Keratinocyte (primary cell): ENCODE data around the gene TSTD1. TPM values are rescaled to one million over a fixed set of nuclear protein-coding genes. Genes with fewer than 3 reads are reported as not detected.
A peak's percentile ranks its signal among the peaks of the same experiment; 100 is the strongest.

ENCODE experiments used
- DNase-seq: peaks from one replicate; pipeline ENCODE4 v3.0.0-alpha.2; 2011; ENCODE audit warnings: low read depth, missing footprints, low spot score
- FAIRE-seq: peaks from 2 replicates; lab custom pipeline; 2011; peaks lifted over from hg19 to GRCh38; lab: Jason Lieb, UNC
- H2AFZ ChIP-seq: 2 replicates; pipeline ENCODE4 v1.6.0; 2012; ENCODE audit warnings: low read length, control low read depth, inconsistent platforms; ENCODE audit not compliant: control insufficient read depth
- H3K27ac ChIP-seq: 2 replicates; pipeline ENCODE4 v1.5.1; 2011; ENCODE audit warnings: low read length; ENCODE audit not compliant: control insufficient read depth, insufficient read depth
- H3K27me3 ChIP-seq: 3 replicates; pipeline ENCODE4 v1.6.0; 2011; ENCODE audit warnings: low read length; ENCODE audit not compliant: control insufficient read depth, insufficient read depth; ENCODE audit errors: extremely low read depth
- H3K36me3 ChIP-seq, 2 experiments: 2 replicates in 1 of 2; 3 replicates in 1 of 2; pipeline ENCODE4 v1.5.1; 2011; ENCODE audit warnings: low read length in 2 of 2, mild to moderate bottlenecking in 1 of 2; ENCODE audit not compliant: control insufficient read depth in 2 of 2, insufficient read depth in 2 of 2; ENCODE audit errors: extremely low read depth in 1 of 2
- H3K4me1 ChIP-seq: 3 replicates; pipeline ENCODE4 v1.5.1; 2011; ENCODE audit warnings: low read length; ENCODE audit not compliant: control insufficient read depth, insufficient read depth; ENCODE audit errors: extremely low read depth
- H3K4me2 ChIP-seq: 3 replicates; pipeline ENCODE4 v1.6.0; 2011; ENCODE audit warnings: low read depth, low read length; ENCODE audit not compliant: control insufficient read depth, insufficient read depth; ENCODE audit errors: extremely low read depth
- H3K4me3 ChIP-seq, 3 experiments: fragments of 200-600 bp in 1 of 3; sonication (generic) in 1 of 3; 2 replicates in 2 of 3; 3 replicates in 1 of 3; pipeline ENCODE4 v1.5.1; 2011 to 2016; ENCODE audit warnings: low read length in 3 of 3, mild to moderate bottlenecking in 3 of 3, control low read depth in 2 of 3, inconsistent platforms in 1 of 3, low read depth in 1 of 3, mixed read lengths in 1 of 3, mixed run types in 1 of 3, moderate library complexity in 1 of 3; ENCODE audit not compliant: control insufficient read depth in 2 of 3, insufficient read depth in 2 of 3; ENCODE audit errors: extremely low read depth in 1 of 3
- H3K79me2 ChIP-seq: 2 replicates; pipeline ENCODE4 v1.6.0; 2012; ENCODE audit warnings: low read length; ENCODE audit not compliant: control insufficient read depth, insufficient read depth
- H3K9ac ChIP-seq: 3 replicates; pipeline ENCODE4 v1.6.0; 2011; ENCODE audit warnings: low read length; ENCODE audit not compliant: control insufficient read depth, insufficient read depth; ENCODE audit errors: extremely low read depth
- H3K9me1 ChIP-seq: 3 replicates; pipeline ENCODE4 v1.6.0; 2011; ENCODE audit warnings: low read length; ENCODE audit not compliant: control insufficient read depth, insufficient read depth; ENCODE audit errors: extremely low read depth
- H3K9me3 ChIP-seq: 2 replicates; pipeline ENCODE4 v1.5.1; 2012; ENCODE audit warnings: low read depth, low read length; ENCODE audit not compliant: control insufficient read depth
- H4K20me1 ChIP-seq: 3 replicates; pipeline ENCODE4 v1.6.0; 2011; ENCODE audit warnings: low read length; ENCODE audit not compliant: control insufficient read depth, insufficient read depth; ENCODE audit errors: extremely low read depth
- CTCF ChIP-seq, 3 experiments: IDR thresholded peaks in 1 of 3; conservative IDR thresholded peaks in 1 of 3; optimal IDR thresholded peaks in 1 of 3; 2 replicates in 2 of 3; 3 replicates in 1 of 3; pipeline versions ENCODE3 to v1.5.1; 2011; ENCODE audit warnings: low read length in 3 of 3, mild to moderate bottlenecking in 3 of 3, moderate library complexity in 2 of 3, control low read depth in 1 of 3, inconsistent platforms in 1 of 3; ENCODE audit not compliant: insufficient read depth in 2 of 3; ENCODE audit errors: extremely low read depth in 1 of 3
- EZH2 ChIP-seq: IDR thresholded peaks from one replicate; pipeline ENCODE4 v1.6.1; 2012; ENCODE audit warnings: inconsistent platforms, mild to moderate bottlenecking, low read length, moderate library complexity
- dilution Hi-C: fragments of 300-500 bp; cut with MboI; formaldehyde crosslinking; loops from one replicate; pipeline ENCODE4 v1.7.0; 2020; ENCODE audit warnings: low sequenced_read_pairs; ENCODE audit not compliant: extremely low pct_ligation_motif_present
- polyA plus RNA-seq, 5 experiments: library from polyadenylated mRNA; depleted of rRNA in 3 of 5; stranded (reverse) in 3 of 5; stranded (forward) in 1 of 5; unstranded in 1 of 5; fragments of >200 nt; gene quantifications; 1 replicate in 1 of 5; 2 replicates in 3 of 5; 3 replicates in 1 of 5; pipeline versions ENCODE4 v1.2.1 to v1.2.3, GENCODE V29; 2011 to 2012; ENCODE audit warnings: missing spikeins in 2 of 5, low read depth in 1 of 5, low replicate concordance in 1 of 5

Gene TSTD1
- polyA plus RNA-seq, 1 donor (not counting 4 experiments of a cell fraction or from before 2014, with no cell fraction given): 106 TPM

GRCh38 chr1:161054805-161055204, 16.0 kb upstream of the TSTD1 start:
- Histone ChIP-seq H3K4me3 (no peak overlapping the region), H4K20me1 (no peaks in the 10 kb centered on the region), H2AFZ (no peak overlapping the region), H3K79me2 (no peaks in the 10 kb centered on the region), H3K9me3 (no peaks in the 10 kb centered on the region), H3K9me1 (no peaks in the 10 kb centered on the region), H3K27me3 (no peaks in the 10 kb centered on the region), H3K27ac (no peak overlapping the region), H3K36me3 (no peaks in the 10 kb centered on the region), H3K9ac (no peak overlapping the region), H3K4me1 (no peaks in the 10 kb centered on the region), H3K4me2 (no peak overlapping the region)
- no peak for TF ChIP-seq EZH2
- peak in 1 of 3 experiments; percentile 41 for TF ChIP-seq CTCF (optimal IDR thresholded peaks at IDR 0.05 in 1 of 3, IDR thresholded peaks at IDR 0.05 in 1 of 3, conservative IDR thresholded peaks at IDR 0.05 in 1 of 3; ENCODE audit: extremely low read depth in 1 of 3, insufficient read depth in 2 of 3, low read length in 3 of 3)
- FAIRE-seq (no peak), DNase-seq (no peak)
- dilution Hi-C loops: no loop called here

GRCh38 chr1:161054232-161054631, 15.5 kb upstream of the TSTD1 start:
- no peak overlapping the region for H2AFZ ChIP-seq
- no peaks in the 10 kb centered on the region for H3K9me1 ChIP-seq
- H3K36me3 ChIP-seq: no peaks in the 10 kb centered on the region
- H3K4me1 ChIP-seq: no peaks in the 10 kb centered on the region
- no peaks in the 10 kb centered on the region for H4K20me1 ChIP-seq
- dilution Hi-C loops: no loop called here
- no peak overlapping the region for H3K27ac ChIP-seq
- no peaks in the 10 kb centered on the region for H3K79me2 ChIP-seq
- H3K27me3 ChIP-seq: no peaks in the 10 kb centered on the region
- no peak overlapping the region for H3K4me2 ChIP-seq
- peaks cover 2% of the 10 kb centered on the region for H3K9me3 ChIP-seq
- TF ChIP-seq CTCF (optimal IDR thresholded peaks at IDR 0.05 in 1 of 3, IDR thresholded peaks at IDR 0.05 in 1 of 3, conservative IDR thresholded peaks at IDR 0.05 in 1 of 3; ENCODE audit: extremely low read depth in 1 of 3, insufficient read depth in 2 of 3, low read length in 3 of 3): no peak
- no peak for TF ChIP-seq EZH2
- H3K9ac ChIP-seq: no peak overlapping the region
- no peak for DNase-seq
- FAIRE-seq: no peak
- no peak overlapping the region for H3K4me3 ChIP-seq
